T-helper 2 cell treated with Interferon-gamma antibody and Interleukin-4, amounts not matched to agents 5 μg/mL and 100 μg/mL, for 36 hours (primary cell): ENCODE data around the gene AKAP13.

ENCODE experiments used
- DNase-seq: peaks from one replicate; pipeline ENCODE4 v3.0.0; 2021; ENCODE audit warnings: low spot score
- H3K27ac Mint-ChIP-seq: one replicate; pipeline ENCODE4 v1.8.0; 2021; ENCODE audit warnings: mild to moderate bottlenecking, mixed read lengths
- H3K27me3 Mint-ChIP-seq: one replicate; pipeline ENCODE4 v1.8.0; 2021; ENCODE audit warnings: low read depth, mixed read lengths
- H3K36me3 Mint-ChIP-seq: one replicate; pipeline ENCODE4 v1.8.0; 2021; ENCODE audit warnings: low read depth, mixed read lengths
- H3K4me1 Mint-ChIP-seq: one replicate; pipeline ENCODE4 v1.8.0; 2021; ENCODE audit warnings: low read depth, mixed read lengths
- H3K4me3 Mint-ChIP-seq: one replicate; pipeline ENCODE4 v1.8.0; 2022; ENCODE audit warnings: mild to moderate bottlenecking, moderate library complexity, mixed read lengths
- H3K9me3 Mint-ChIP-seq: one replicate; pipeline ENCODE4 v1.8.0; 2021; ENCODE audit warnings: mixed read lengths

Gene AKAP13

DNA sequence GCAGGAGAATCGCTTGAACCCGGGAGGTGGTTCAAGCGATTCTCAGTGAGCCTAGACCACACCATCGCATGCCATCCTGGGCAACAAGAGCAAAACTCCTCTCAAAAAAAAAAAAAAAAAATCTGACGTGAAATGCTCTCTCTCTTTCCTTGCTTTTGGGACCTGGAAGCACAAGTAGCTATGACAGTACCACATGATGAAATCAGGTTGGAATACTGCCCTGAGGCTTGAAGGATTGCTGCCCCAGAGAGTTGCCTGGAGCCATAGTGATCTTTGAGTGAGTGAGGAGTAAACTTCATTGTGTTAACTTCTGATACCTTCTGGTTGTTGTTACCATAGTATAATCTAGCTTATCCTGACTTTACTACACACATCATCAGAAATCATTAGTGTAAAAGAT lies 23.3 kb downstream of the AKAP13 start:
- DNase-seq: no peak
- Mint-ChIP-seq H3K27ac (no peak overlapping the region), H3K9me3 (no peaks in the 10 kb centered on the region), H3K36me3 (no peaks in the 10 kb centered on the region), H3K4me3 (no peak overlapping the region), H3K27me3 (no peaks in the 10 kb centered on the region), H3K4me1 (peaks cover 57% of the 10 kb centered on the region)

DNA sequence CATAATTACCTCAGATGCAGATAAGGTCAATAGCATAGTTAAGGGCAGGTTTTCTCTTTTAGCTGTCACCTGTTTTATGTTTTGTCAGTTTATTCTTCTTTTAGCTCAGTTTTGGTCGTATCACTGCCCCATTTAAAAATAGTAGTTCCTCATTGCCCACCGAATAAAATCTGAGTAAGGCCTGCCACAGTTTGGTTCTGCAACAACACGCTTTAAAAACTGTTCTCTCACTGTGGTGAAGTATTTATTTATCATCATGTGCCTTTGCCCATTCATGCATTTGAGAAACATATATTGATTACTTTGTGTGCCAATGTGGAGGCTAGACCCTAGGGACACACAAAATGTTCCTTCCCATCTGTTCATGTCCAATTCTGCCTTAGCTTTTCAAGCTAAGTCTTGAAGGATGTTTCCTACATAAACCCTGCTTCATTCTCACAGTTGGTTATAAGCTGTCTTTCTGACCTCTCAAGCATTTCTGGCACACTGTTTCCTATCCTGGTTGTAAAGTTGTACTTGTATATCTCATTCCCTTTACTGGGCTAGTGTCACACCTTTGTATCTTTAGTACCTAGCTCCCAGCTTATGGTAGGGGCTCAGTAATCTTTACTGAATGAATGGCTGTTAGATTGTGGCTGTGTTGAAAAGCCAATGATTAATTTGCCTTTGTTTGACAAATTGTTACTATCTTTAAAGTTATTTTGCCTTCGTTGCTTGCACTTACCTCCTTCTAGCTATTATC lies 23.9 kb downstream of the AKAP13 start:
- Mint-ChIP-seq H3K36me3 (no peaks in the 10 kb centered on the region), H3K27ac (no peak overlapping the region), H3K27me3 (no peaks in the 10 kb centered on the region), H3K9me3 (no peaks in the 10 kb centered on the region), H3K4me1 (peaks cover 57% of the 10 kb centered on the region), H3K4me3 (no peak overlapping the region)
- DNase-seq: no peak

DNA sequence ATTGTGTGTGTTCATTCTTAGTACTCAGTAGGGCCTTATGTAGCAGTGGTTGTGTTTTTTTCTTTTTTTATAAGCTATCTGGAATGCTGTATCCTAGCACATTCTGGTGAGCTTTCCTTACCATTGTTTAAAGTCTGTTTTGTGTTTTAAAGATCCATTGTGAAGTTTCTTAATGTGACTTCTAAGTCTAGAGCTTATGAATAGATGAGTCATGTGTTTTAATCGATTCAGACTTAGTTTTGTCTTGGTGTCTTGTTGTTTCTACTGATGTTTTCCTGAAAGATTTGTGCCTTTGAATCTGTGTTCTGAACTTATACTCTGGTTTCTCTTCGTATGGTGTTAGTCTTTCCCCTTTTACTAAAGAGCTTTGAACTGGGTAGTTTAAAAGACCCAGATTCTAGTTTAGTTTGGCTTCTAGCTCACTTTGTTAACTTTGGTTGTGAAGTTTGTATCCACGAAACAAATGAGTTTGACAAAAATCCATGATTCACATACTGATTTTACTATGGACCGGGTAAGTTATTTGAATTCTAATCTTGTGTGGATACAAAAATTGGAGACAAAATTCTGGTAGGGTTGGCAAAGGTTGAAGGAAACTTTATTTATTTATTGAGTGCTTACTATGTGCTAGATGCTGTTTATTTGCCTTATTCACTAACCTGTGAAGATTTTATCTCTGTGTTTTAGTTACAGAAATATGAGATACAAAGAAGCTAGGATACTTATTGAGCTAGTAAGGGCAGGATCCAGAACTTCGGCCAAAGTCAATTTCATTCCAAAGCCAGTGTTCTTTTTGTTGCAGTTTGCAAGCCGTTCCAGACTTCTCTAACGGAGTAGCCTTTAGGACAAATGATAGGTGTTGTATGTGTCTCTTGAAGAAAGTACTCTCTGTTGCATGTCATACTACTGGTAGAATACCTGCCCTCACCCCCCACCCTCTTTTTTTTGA lies 24.8 kb downstream of the AKAP13 start:
- H3K27me3 Mint-ChIP-seq: no peaks in the 10 kb centered on the region
- no peak overlapping the region for H3K27ac Mint-ChIP-seq
- H3K9me3 Mint-ChIP-seq: no peaks in the 10 kb centered on the region
- H3K4me3 Mint-ChIP-seq: no peak overlapping the region
- peaks cover 60% of the 10 kb centered on the region for H3K4me1 Mint-ChIP-seq
- no peak for DNase-seq
- H3K36me3 Mint-ChIP-seq: peaks cover 2% of the 10 kb centered on the region

GRCh38 chr15:85406916-85407315 lies 26.5 kb downstream of the AKAP13 start:
- Mint-ChIP-seq H3K27me3 (no peaks in the 10 kb centered on the region), H3K4me3 (peak overlapping the region; percentile 43), H3K4me1 (peaks cover 61% of the 10 kb centered on the region), H3K36me3 (peaks cover 10% of the 10 kb centered on the region), H3K27ac (peak overlapping the region; percentile 38), H3K9me3 (no peaks in the 10 kb centered on the region)
- no peak for DNase-seq

GRCh38 chr15:85407421-85408269 lies 27.2 kb downstream of the AKAP13 start:
- peak overlapping the region; percentile 30 for H3K4me3 Mint-ChIP-seq
- H3K27ac Mint-ChIP-seq: peak overlapping the region; percentile 74
- no peaks in the 10 kb centered on the region for H3K9me3 Mint-ChIP-seq
- H3K27me3 Mint-ChIP-seq: no peaks in the 10 kb centered on the region
- H3K4me1 Mint-ChIP-seq: peaks cover 59% of the 10 kb centered on the region
- DNase-seq: peak; percentile 35
- peaks cover 10% of the 10 kb centered on the region for H3K36me3 Mint-ChIP-seq

GRCh38 chr15:85408270-85408746 lies 27.9 kb downstream of the AKAP13 start:
- Mint-ChIP-seq H3K9me3 (no peaks in the 10 kb centered on the region), H3K27me3 (no peaks in the 10 kb centered on the region), H3K4me3 (peak overlapping the region; percentile 57), H3K27ac (peak overlapping the region; percentile 74), H3K4me1 (peaks cover 63% of the 10 kb centered on the region), H3K36me3 (peaks cover 10% of the 10 kb centered on the region)
- DNase-seq: peak; percentile 54

GRCh38 chr15:85412066-85412465 lies 31.7 kb downstream of the AKAP13 start:
- peaks cover 53% of the 10 kb centered on the region for H3K4me1 Mint-ChIP-seq
- peaks cover 13% of the 10 kb centered on the region for H3K36me3 Mint-ChIP-seq
- H3K27ac Mint-ChIP-seq: peak overlapping the region; percentile 11

GRCh38 chr15:85412956-85413854 lies 32.8 kb downstream of the AKAP13 start:
- DNase-seq: peak; percentile 81

More at GRCh38 chr15:85412066-85412465, 31.7 kb downstream of the AKAP13 start:
- no peak for DNase-seq
- Mint-ChIP-seq H3K9me3 (no peaks in the 10 kb centered on the region), H3K4me3 (peak overlapping the region; percentile 19), H3K27me3 (no peaks in the 10 kb centered on the region)

DNA sequence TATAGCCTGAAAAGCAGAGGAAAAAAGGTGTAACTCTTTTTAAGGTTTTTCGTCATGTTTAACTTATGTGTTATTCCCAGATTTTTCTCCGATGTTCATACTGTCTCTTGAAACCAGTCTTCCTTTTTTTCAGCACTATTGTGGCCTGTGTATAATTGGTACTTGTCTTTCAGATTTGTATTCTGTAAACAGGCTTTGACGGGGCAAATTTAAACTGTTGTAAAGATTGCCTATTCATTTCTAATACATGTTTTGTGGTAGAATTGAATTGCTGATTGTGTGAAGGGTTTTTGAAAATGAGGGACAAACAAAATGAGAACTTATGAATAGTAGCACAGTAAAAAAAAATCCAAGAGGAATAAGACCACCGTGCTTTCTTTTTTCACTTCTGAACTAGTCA lies 33.6 kb downstream of the AKAP13 start:
- H3K4me1 Mint-ChIP-seq: peaks cover 44% of the 10 kb centered on the region
- no peaks in the 10 kb centered on the region for H3K9me3 Mint-ChIP-seq
- peak overlapping the region; percentile 48 for H3K4me3 Mint-ChIP-seq
- peak overlapping the region; percentile 67 for H3K27ac Mint-ChIP-seq
- H3K27me3 Mint-ChIP-seq: no peaks in the 10 kb centered on the region
- H3K36me3 Mint-ChIP-seq: peaks cover 13% of the 10 kb centered on the region
- DNase-seq: no peak

More at GRCh38 chr15:85412956-85413854, 32.8 kb downstream of the AKAP13 start:
- Mint-ChIP-seq H3K4me3 (peak overlapping the region; percentile 68), H3K27me3 (no peaks in the 10 kb centered on the region), H3K9me3 (no peaks in the 10 kb centered on the region), H3K4me1 (peaks cover 45% of the 10 kb centered on the region), H3K27ac (peak overlapping the region; percentile 74), H3K36me3 (peaks cover 13% of the 10 kb centered on the region)

GRCh38 chr15:85414495-85414894 lies 34.1 kb downstream of the AKAP13 start:
- peaks cover 47% of the 10 kb centered on the region for H3K4me1 Mint-ChIP-seq
- no peak for DNase-seq
- H3K9me3 Mint-ChIP-seq: no peaks in the 10 kb centered on the region
- H3K4me3 Mint-ChIP-seq: peak overlapping the region; percentile 48
- peak overlapping the region; percentile 67 for H3K27ac Mint-ChIP-seq
- no peaks in the 10 kb centered on the region for H3K27me3 Mint-ChIP-seq
- H3K36me3 Mint-ChIP-seq: peaks cover 13% of the 10 kb centered on the region

GRCh38 chr15:85414991-85415390 lies 34.6 kb downstream of the AKAP13 start:
- no peak for DNase-seq
- peaks cover 46% of the 10 kb centered on the region for H3K4me1 Mint-ChIP-seq
- no peaks in the 10 kb centered on the region for H3K27me3 Mint-ChIP-seq
- no peaks in the 10 kb centered on the region for H3K9me3 Mint-ChIP-seq
- peak overlapping the region; percentile 48 for H3K4me3 Mint-ChIP-seq
- no peak overlapping the region for H3K27ac Mint-ChIP-seq
- H3K36me3 Mint-ChIP-seq: peaks cover 13% of the 10 kb centered on the region

- no peak overlapping the region for H3K4me3 Mint-ChIP-seq
Measured at GRCh38 chr15:85415783-85416182, 35.4 kb downstream of the AKAP13 start.

More at GRCh38 chr15:85415783-85416182, 35.4 kb downstream of the AKAP13 start:
- Mint-ChIP-seq H3K27ac (no peak overlapping the region), H3K27me3 (no peaks in the 10 kb centered on the region), H3K4me1 (peaks cover 43% of the 10 kb centered on the region), H3K36me3 (peaks cover 5% of the 10 kb centered on the region), H3K9me3 (no peaks in the 10 kb centered on the region)
- no peak for DNase-seq
